Measurements from ENCODE around the gene SMAD7.

SMAD7 gene

DNA sequence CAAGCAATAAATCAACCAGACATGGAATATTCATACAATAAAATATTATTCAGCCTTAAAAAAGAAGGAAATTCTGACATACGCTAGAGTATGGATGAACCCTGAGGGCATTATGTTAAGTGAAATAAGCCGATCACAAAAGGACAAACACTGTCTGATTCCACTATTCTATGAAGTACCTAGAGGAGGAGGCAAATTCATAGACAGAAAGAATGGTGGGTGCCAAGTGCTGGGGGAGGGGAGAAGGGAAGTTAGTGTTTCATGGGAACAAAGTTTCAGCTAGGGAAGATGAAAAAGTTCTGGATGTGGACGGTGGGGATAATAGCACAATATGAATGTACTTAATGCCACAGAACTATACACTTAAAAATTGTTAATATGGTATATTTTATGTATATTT lies 19.8 kb downstream of the SMAD7 start:
- ATAC-seq = no peak
- TF ChIP-seq ZNF565 (CRISPR knock-in tag; conservative IDR thresholded peaks at IDR 0.05; ENCODE audit: low read depth) (no peak), GLIS3 (CRISPR knock-in tag; IDR thresholded peaks at IDR 0.05) (no peak), ZFP30 (CRISPR knock-in tag; IDR thresholded peaks at IDR 0.05) (no peak), CSDC2 (CRISPR knock-in tag; IDR thresholded peaks at IDR 0.05) (no peak), SNAI2 (CRISPR knock-in tag; IDR thresholded peaks at IDR 0.05) (no peak), ARNTL (CRISPR knock-in tag; IDR thresholded peaks at IDR 0.05; ENCODE audit: borderline replicate concordance, low read depth) (no peak), ZC3H10 (CRISPR knock-in tag; IDR thresholded peaks at IDR 0.05) (no peak), OSR1 (CRISPR knock-in tag; IDR thresholded peaks at IDR 0.05) (no peak), PPARA (CRISPR knock-in tag; IDR thresholded peaks at IDR 0.05; ENCODE audit: borderline replicate concordance) (no peak), BACH2 (CRISPR knock-in tag; IDR thresholded peaks at IDR 0.05; ENCODE audit: borderline replicate concordance) (no peak), ZNF8 (CRISPR knock-in tag; IDR thresholded peaks at IDR 0.05) (no peak)
- TF ChIP-seq, protein P1, sequence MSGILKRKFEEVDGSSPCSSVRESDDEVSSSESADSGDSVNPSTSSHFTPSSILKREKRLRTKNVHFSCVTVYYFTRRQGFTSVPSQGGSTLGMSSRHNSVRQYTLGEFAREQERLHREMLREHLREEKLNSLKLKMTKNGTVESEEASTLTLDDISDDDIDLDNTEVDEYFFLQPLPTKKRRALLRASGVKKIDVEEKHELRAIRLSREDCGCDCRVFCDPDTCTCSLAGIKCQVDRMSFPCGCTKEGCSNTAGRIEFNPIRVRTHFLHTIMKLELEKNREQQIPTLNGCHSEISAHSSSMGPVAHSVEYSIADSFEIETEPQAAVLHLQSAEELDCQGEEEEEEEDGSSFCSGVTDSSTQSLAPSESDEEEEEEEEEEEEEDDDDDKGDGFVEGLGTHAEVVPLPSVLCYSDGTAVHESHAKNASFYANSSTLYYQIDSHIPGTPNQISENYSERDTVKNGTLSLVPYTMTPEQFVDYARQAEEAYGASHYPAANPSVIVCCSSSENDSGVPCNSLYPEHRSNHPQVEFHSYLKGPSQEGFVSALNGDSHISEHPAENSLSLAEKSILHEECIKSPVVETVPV (CRISPR knock-in tag; IDR thresholded peaks at IDR 0.05) = no peak
- TF ChIP-seq, protein P2, sequence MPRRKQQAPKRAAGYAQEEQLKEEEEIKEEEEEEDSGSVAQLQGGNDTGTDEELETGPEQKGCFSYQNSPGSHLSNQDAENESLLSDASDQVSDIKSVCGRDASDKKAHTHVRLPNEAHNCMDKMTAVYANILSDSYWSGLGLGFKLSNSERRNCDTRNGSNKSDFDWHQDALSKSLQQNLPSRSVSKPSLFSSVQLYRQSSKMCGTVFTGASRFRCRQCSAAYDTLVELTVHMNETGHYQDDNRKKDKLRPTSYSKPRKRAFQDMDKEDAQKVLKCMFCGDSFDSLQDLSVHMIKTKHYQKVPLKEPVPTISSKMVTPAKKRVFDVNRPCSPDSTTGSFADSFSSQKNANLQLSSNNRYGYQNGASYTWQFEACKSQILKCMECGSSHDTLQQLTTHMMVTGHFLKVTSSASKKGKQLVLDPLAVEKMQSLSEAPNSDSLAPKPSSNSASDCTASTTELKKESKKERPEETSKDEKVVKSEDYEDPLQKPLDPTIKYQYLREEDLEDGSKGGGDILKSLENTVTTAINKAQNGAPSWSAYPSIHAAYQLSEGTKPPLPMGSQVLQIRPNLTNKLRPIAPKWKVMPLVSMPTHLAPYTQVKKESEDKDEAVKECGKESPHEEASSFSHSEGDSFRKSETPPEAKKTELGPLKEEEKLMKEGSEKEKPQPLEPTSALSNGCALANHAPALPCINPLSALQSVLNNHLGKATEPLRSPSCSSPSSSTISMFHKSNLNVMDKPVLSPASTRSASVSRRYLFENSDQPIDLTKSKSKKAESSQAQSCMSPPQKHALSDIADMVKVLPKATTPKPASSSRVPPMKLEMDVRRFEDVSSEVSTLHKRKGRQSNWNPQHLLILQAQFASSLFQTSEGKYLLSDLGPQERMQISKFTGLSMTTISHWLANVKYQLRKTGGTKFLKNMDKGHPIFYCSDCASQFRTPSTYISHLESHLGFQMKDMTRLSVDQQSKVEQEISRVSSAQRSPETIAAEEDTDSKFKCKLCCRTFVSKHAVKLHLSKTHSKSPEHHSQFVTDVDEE (CRISPR knock-in tag; IDR thresholded peaks at IDR 0.05) = no peak
- TF ChIP-seq, protein P3, sequence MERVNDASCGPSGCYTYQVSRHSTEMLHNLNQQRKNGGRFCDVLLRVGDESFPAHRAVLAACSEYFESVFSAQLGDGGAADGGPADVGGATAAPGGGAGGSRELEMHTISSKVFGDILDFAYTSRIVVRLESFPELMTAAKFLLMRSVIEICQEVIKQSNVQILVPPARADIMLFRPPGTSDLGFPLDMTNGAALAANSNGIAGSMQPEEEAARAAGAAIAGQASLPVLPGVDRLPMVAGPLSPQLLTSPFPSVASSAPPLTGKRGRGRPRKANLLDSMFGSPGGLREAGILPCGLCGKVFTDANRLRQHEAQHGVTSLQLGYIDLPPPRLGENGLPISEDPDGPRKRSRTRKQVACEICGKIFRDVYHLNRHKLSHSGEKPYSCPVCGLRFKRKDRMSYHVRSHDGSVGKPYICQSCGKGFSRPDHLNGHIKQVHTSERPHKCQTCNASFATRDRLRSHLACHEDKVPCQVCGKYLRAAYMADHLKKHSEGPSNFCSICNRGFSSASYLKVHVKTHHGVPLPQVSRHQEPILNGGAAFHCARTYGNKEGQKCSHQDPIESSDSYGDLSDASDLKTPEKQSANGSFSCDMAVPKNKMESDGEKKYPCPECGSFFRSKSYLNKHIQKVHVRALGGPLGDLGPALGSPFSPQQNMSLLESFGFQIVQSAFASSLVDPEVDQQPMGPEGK (CRISPR knock-in tag; IDR thresholded peaks at IDR 0.05; ENCODE audit: borderline replicate concordance) = no peak

DNA sequence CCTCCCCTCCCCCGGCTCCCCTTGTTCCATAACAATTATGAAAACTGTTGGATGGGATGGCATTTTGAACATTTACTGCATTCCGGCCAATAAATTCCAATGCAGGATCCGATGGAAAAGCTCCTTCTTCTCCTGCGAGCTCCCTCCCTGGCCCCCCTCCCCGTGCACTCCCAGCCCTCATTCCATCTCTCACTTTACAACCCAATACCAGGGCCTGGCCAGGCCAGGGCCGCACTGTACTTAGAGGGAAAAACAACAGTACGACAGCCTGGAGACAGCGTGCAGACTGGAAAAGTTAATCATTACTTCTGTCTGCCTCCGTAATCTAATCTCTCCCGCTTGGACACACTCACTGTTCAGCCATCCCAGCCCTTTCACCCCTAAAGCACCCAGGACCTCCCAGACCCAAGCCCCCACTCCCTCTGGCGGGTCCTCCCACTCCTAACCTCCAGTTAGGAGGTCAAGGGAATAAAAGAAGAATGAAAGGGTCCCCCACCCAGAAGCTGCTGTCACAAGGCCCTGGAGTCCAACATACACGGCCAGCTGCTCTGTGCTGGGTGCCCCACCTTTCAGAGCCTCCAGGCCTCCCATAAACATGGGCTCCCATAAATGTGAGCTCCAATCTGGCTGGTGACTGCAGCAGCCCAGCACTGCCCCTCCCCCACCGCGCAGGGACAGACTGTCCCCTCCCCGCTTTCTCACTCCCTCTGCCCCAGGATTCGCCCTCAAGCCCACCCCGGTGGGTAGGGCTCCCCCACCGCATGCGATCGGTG lies 20.6 kb downstream of the SMAD7 start:
- peak; percentile 84 for ATAC-seq
- TF ChIP-seq, protein P4, sequence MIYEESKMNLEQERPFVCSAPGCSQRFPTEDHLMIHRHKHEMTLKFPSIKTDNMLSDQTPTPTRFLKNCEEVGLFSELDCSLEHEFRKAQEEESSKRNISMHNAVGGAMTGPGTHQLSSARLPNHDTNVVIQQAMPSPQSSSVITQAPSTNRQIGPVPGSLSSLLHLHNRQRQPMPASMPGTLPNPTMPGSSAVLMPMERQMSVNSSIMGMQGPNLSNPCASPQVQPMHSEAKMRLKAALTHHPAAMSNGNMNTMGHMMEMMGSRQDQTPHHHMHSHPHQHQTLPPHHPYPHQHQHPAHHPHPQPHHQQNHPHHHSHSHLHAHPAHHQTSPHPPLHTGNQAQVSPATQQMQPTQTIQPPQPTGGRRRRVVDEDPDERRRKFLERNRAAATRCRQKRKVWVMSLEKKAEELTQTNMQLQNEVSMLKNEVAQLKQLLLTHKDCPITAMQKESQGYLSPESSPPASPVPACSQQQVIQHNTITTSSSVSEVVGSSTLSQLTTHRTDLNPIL (CRISPR knock-in tag; IDR thresholded peaks at IDR 0.05; ENCODE audit: low read depth) = 0 out of 2 replicates have a peak, but pooled peaks have one; percentile 25
- TF ChIP-seq BACH2 (CRISPR knock-in tag; IDR thresholded peaks at IDR 0.05; ENCODE audit: borderline replicate concordance) (no peak), GLIS3 (CRISPR knock-in tag; IDR thresholded peaks at IDR 0.05) (no peak), ZNF70 (CRISPR knock-in tag; IDR thresholded peaks at IDR 0.05) (no peak), ARNTL (CRISPR knock-in tag; IDR thresholded peaks at IDR 0.05; ENCODE audit: borderline replicate concordance, low read depth) (no peak), TOX (CRISPR knock-in tag; IDR thresholded peaks at IDR 0.05; ENCODE audit: borderline replicate concordance) (no peak), RARB (CRISPR knock-in tag; IDR thresholded peaks at IDR 0.05) (no peak), ZFP30 (CRISPR knock-in tag; IDR thresholded peaks at IDR 0.05) (no peak), ESRRG (CRISPR knock-in tag; IDR thresholded peaks at IDR 0.05) (no peak), ZFP3 (CRISPR knock-in tag; IDR thresholded peaks at IDR 0.05) (0 out of 2 replicates have a peak, but pooled peaks have one; percentile 24), CSDC2 (CRISPR knock-in tag; IDR thresholded peaks at IDR 0.05) (0 out of 2 replicates have a peak, but pooled peaks have one; percentile 33), ISL1 (CRISPR knock-in tag; IDR thresholded peaks at IDR 0.05) (peak; percentile 57), TCF4 (CRISPR knock-in tag; IDR thresholded peaks at IDR 0.05; ENCODE audit: borderline replicate concordance) (peak; percentile 36; the same call in 1 of the 2 replicates), ZNF8 (CRISPR knock-in tag; IDR thresholded peaks at IDR 0.05) (no peak), ZC3H10 (CRISPR knock-in tag; IDR thresholded peaks at IDR 0.05) (0 out of 2 replicates have a peak, but pooled peaks have one; percentile 10), OSR1 (CRISPR knock-in tag; IDR thresholded peaks at IDR 0.05) (no peak), ZNF565 (CRISPR knock-in tag; conservative IDR thresholded peaks at IDR 0.05; ENCODE audit: low read depth) (no peak), SNAI2 (CRISPR knock-in tag; IDR thresholded peaks at IDR 0.05) (no peak)
- TF ChIP-seq, protein P5, sequence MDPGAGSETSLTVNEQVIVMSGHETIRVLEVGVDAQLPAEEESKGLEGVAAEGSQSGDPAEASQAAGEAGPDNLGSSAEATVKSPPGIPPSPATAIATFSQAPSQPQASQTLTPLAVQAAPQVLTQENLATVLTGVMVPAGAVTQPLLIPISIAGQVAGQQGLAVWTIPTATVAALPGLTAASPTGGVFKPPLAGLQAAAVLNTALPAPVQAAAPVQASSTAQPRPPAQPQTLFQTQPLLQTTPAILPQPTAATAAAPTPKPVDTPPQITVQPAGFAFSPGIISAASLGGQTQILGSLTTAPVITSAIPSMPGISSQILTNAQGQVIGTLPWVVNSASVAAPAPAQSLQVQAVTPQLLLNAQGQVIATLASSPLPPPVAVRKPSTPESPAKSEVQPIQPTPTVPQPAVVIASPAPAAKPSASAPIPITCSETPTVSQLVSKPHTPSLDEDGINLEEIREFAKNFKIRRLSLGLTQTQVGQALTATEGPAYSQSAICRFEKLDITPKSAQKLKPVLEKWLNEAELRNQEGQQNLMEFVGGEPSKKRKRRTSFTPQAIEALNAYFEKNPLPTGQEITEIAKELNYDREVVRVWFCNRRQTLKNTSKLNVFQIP (CRISPR knock-in tag; IDR thresholded peaks at IDR 0.05; ENCODE audit: borderline replicate concordance, low read depth) = no peak
- TF ChIP-seq, protein P1 (CRISPR knock-in tag; IDR thresholded peaks at IDR 0.05) = no peak
- TF ChIP-seq, protein P2 (CRISPR knock-in tag; IDR thresholded peaks at IDR 0.05) = peak; percentile 76; the same call in 1 of the 2 replicates
